ENCODE results near the gene EGFL6.
A peak's percentile ranks its signal among the peaks of the same experiment; 100 is the strongest.
"Not testable (repeated sequence)": the region's sequence is repeated elsewhere in the genome, so short reads cannot be mapped to it uniquely, and the experiment has no call there.

The EGFL6 gene

DNA sequence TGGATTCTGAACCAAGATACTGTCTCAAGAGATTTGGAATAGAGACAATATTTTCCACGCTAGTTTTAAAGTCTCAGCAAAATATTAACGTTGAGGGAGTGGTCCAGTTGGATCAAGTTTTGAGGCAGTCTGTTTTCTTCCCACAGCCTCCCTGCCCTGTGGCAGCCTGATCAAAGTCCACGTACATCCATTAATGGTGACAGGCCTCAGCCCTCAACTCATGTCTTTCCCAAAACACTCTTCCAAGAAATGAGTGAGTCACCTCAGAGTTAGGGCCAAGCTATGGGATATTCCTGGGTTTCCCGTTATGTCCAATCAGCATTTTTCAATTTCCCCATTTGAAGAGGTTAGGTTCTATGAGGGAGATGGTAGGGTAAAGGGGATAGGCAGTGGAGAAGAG is 28.5 kb downstream of the EGFL6 start:
- DNase-seq, result no peak

DNA sequence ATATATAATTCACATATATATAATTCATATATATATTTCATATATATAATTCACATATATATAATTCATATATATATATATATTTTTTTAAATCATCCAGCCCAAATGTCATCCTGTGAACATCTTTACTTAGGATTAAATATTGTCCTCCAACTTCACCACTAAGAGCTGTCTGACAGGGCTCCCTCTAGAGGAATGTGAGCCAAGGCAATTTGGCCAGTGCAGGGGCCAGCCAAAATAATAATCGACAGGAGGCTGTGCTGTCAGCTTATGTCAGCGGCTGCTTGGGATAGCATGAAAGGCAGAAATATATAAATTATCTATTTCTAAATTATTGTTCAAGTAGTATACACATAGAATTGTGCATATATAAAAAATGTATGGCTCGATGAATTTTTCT is 29.5 kb downstream of the EGFL6 start:
- DNase-seq, result no peak

DNA sequence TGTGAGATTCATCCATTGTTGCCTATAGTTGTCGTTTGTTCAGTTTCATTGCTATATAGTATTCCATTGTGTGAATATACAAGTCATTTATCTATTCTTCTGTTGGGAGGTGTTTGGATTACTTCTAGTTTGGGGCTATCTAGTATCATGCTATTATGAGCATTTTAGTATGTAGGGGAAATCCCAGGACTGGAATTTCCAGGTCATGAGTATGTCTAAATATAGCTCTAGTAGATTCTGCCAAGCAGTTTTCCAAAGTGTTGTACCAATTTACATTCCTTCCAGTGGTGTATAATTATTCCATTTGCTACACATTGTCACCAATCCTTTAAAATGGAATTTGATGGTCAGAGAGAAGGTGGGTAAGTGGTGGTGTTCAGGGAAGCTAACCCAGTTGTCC is 30.1 kb downstream of the EGFL6 start:
- DNase-seq, result no peak

DNA sequence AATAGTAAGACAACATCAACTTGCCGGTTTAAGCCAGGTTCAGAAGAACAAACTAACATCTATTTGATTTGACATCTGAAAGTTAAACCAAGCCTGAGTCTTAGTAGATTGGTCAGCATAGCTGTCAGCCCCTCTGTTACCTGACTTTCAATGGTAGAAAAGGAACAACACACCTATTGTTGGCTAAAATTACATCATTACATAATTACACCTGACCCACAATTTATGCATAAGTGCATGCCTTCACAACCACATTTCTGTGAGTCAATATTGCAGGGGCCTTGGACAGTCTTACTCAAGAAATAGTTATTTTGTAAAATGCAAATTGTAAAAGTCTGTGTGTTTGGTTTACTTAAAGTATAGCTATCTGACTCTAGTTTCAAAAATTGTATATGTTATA is 36.2 kb downstream of the EGFL6 start:
- no peak for DNase-seq

DNA sequence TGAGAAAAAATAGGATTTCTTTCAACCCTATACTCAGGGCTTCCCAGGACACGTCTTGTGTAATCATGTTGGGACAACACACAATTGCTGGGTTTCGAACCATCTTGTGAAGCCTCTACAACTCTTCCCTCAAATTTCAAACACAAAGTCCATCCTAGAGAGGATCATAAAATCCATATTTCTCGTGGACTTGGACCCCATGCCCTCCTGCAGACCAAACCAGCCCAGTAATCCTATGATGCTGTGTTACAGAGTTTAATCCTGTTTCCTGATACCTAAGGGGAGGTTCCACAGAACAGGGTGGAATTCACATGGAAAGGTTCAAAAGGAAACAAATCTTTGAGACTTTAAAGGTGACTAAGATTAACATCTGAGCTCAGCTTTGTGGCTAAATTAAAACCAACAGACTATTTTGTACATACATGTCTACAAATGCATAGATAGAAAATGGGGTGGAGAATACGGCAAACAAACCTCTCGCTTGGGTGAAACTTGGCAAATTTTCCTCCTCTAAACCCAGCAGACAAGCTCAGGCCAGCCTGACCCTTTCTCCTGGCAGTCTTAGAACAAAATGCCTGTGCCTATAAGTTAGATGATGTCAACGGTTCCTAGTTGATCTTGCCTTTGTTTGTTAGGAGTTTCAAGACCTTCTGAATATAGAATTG is 38.1 kb downstream of the EGFL6 start:
- DNase-seq, result no peak

DNA sequence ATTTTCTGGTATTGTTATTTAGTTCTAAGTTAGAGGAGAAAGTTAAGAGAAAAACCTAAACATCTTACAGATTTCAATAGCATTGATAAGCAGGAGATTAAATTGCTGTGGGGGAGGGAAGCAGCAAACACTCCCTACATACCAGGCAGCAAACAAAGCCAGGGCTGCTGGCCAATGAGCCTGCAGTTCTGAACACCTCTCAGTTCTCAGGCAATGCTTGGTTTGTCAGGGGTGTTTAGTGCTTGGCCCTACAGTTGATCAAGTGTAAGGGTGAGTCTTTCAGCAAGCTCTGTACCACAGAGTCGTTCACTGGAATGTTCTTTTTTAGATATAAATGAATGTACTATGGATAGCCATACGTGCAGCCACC is 38.6 kb downstream of the EGFL6 start:
- no peak for DNase-seq

DNA sequence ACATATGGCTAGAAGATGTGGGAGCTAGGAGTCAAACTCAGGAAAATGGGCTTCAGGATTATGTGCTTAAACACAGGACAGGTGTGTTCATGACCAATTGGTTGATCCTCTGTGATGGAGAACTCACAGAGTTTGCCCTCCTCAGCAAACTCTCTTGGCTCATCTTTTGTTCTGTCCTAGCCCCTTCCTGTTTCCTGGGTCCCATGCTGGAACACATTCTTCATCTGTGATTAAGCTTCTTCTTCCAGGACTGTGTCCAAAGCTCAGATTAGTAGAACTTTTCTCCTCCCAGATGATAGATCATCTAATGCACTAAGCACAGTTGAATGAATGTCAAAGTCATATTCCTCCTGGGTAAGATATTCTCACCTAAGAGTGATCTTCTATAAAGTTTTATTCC is 44.8 kb downstream of the EGFL6 start:
- no peak for DNase-seq

DNA sequence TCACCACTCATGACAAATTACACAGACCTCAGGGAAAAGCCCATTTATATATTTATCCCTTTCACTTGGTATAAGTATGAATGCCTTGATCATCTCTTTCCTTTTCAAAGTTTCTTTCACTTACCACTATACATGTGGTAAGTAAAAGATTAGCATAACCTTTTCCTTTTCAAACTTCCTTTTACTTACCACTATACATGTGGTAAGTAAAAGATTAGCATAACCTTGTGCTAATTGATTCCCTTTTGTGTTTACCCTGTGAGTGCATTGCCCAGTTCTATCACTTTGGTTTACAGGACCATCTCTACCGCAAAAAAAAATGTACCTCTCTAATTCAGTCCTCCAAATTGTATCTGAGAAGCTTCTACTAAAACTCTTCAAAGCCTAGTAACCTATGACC is 50.8 kb downstream of the EGFL6 start:
- DNase-seq, result no peak

DNA sequence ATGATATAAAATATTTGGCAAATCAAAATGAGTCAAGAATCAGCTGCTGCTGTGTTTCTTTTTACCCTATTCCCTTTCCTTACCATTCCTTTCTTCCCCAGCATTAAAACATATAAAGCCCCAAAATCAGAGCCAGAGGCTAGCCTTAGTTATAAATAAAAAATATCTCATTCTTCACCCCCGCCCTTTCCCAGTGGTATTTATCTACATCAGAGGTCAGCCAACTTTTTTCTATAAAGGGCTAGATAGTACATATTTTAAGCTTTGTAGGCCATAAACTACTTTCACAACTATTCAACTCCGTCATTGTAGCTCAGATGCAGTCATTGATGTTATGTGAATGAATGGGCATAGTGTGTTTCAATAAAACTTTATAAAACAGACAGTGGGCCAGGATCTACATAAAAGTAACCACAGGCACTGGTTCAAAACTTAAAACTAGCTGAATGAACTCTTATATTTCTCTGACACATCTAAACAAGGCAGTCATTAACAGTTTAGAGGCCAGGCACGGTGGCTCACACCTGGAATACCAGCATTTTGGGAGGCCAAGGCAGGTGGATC is 53.1 kb downstream of the EGFL6 start:
- no peak for DNase-seq

DNA sequence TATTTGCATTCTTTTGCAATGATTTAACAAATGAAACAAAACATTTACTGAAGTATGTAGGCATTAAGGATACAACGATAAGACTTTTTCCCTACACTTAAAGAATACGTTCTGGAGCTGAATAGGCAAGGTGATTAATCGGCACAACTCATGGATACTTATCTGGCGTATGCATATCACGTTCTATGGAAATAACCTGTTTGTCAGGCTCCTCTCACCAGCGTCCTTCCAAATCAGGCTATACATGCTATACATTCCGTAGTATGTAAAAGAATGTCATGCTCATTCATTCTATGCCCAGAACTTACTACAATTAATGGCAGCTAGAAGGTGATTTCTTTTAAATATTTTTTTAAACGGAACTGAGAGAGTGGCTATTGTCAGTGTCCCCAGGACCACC is 57.9 kb downstream of the EGFL6 start:
- DNase-seq, result no peak

DNA sequence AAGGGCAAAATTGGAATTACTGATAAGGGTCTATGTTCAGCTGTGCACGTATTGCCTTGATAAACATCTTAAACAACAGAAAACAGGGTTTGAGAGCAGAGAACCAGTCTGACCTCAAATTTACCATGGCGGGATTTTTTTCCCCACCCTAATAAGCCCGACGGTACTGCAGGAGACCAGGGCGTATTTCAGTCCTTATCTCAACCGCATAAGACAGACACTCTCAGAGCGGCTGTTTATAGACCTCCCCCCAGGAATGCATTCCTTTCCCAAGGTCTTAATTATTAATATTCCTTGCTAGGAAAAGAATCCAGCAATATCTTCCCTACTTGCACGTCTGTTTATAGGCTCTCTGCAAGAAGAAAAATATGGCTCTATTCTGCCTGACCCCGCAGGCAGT is 67.8 kb downstream of the EGFL6 start:
- DNase-seq, result not testable (repeated sequence)

DNA sequence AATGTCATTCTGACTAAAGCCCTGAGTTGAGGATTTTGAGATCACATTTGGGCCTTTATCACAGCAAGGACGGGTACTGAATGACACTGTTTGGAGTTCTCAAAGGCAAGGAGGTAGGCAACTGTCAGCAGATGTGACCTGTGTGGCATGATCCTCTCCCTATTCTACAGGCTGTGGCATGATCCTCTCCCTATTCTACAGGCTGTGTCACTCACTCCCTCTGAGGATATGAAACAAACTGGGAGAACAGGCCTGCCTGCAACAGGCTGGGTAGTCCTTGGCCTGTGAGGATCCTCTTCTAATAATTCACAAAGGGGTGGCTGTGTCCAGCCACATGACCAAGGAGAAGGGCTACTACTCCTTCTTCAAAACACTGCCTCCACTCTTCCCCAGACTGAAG is 68.6 kb downstream of the EGFL6 start:
- no peak for DNase-seq

DNA sequence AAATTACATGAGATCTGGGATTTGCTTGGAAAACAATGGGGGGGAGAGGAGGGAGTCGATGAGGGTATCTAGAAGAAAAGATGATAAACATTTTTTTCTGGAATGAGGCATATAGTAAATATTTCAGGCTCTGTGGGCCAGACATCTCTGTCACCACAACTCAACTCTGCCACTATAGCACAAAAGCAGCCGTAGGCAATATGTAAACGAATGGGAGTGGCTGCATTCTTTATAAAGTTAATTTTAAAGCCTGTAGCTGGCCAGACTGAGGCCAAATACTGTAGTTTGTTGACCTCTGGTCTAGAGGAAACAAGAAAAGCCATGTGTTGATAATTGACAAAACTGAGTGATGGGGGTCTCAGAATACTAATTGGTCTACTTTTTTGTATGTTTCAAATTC is 69.4 kb downstream of the EGFL6 start:
- no peak for DNase-seq

DNA sequence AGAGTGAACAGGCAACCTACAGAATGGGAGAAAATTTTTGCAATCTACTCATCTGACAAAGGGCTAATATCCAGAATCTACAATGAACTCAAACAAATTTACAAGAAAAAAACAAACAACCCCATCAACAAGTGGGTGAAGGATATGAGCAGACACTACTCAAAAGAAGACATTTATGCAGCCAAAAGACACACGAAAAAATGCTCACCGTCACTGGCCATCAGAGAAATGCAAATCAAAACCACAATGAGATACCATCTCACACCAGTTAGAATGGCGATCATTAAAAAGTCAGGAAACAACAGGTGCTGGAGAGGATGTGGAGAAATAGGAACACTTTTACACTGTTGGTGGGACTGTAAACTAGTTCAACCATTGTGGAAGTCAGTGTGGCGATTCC is 72.3 kb downstream of the EGFL6 start:
- DNase-seq, result not testable (repeated sequence)

DNA sequence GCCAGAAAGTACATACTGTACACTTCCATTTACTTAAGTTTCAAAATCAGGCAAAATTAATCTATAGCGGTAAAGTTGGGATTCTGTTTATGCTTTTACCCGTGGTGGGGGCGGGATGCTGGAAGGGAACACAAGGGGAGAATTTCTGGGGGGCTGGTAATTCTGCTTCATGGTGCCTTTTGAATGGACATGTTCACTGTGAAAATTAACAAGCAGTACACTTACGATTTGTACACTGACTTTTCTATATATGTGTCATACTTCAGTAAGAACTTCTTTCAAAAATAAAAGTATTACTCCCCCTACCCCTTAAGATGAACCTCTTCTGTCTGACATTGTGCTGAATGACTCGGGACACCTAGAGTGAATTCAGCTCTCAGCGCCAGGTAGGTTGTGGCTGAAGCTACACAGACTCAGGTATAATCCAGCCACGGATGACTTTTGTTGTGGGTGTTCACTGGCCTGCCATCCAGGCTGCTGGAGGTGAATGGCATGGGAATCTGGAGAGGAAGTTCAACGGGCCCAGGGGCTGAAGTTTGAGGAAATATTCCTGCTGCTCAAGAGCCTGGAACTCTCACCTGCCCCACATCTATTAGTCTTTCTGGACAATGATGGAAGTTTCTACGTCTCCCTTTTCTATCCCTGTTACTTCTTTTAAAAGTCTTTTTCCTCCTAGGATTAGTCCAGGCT is 76.2 kb downstream of the EGFL6 start:
- no peak for DNase-seq

DNA sequence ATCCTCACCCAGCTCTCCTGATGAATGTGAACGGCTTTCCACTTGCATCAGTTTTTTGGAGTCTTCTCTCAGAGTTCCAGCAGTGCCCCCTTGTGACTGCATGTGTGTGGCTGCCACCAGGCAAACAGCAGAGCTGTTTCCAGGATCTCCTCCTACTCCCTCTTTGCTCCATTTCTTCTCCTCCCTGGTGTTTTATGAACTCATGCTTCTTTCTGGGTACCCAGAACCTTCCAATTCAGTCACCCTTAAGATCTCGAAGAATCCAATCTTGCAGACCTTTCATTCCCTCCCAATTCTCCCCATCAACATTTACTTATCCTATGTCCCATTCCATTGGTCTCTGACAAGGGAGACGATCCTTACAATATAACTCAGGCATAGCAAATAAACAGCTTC is 76.8 kb downstream of the EGFL6 start:
- peak; percentile 63 for DNase-seq

DNA sequence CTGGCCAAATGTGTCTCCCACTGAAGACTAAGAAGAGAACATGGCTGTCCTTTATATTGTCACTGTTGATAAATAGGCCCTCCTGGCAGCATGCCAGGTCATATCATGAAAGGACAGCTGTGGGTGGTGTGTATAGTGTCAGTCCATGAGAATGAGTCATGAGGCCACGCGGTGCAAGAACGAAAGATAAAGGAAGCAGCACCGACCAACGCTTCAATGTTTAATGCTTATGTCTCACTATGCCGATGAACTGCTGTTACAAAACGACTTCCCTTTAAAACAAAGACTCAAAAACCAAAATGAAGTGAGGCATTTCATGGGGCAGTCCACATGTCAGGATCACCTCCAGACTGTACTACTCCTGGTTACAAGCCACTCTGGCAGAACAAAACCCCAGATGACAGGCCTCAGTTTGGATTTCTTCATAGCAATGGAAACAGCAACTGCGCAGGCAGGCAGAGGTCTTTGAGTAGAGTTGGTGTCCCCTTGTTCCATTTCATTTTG is 78.4 kb downstream of the EGFL6 start:
- peak; percentile 82 for DNase-seq

DNA sequence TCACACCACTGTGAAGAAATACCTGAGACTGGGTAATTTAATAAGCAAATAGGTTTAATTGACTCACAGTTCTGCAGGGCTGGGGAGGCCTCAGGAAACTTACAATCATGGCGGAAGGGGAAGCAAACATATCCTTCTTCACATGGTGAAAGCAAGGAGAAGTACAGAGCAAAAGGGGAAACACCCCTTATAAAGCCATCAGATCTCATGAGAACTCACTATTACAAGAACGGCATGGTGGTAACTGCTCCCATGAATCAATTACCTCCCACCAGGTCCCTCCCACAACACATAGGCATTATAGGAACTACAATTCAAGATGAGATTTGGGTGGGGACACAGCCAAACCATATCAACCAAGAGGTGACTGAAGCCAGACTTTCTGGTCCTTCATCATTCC is 78.9 kb downstream of the EGFL6 start:
- not testable (repeated sequence) for DNase-seq

DNA sequence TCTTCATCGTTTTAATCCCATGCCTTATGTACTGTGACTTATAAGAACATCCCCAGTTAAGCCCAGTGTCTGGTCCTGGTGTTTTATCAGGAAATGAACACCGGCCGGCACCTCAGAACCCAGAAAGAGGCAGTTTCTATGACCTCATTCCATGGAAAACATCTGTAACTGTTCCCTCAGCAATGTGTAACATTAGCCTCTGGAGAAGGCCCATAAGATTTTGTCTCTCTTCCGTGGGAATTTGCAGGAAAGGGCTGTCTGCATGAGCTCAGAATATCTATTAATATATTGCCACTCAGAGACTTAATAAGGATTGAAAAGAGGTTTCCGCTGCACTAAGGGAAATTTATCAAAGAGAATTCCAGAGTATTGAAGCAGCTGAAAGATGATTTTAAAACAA is 80.4 kb downstream of the EGFL6 start:
- DNase-seq, result no peak

DNA sequence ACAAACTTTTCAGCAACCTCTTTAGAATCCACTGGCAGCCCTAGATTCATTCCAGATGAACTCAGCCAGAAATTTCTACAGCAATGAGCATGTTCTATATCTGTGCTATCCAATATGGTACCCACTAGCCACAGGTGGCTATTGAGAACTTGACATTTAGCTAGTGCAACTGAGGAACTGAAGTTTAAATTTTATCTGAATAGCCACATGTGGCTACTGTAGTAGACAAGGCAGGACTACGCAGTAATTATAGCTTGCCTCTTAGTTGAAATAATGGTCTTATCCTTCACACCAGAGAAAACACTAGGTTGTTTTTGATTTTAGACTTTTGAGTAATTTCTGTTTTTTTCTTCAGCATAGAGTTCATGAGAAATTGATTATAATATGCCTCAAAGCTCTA is 80.9 kb downstream of the EGFL6 start:
- no peak for DNase-seq

DNA sequence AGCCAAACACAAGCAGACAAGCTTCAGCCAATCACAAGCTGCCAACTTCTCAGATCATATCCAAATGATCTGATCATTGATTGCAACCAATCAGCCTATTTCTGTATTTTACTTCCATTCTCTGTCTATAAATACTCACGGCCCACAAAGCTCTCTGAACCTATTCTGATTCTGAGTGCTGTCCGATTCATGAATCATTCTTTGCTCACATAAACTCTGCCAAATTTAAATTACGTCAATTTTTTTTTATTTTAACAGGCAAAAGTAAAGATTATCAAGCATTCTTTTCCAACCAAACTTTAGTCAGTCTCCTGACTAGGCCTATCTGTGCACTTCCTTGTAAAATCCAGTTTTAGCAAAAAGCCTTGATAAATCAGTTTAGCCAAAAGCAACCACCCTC is 81.7 kb downstream of the EGFL6 start:
- DNase-seq, result no peak

DNA sequence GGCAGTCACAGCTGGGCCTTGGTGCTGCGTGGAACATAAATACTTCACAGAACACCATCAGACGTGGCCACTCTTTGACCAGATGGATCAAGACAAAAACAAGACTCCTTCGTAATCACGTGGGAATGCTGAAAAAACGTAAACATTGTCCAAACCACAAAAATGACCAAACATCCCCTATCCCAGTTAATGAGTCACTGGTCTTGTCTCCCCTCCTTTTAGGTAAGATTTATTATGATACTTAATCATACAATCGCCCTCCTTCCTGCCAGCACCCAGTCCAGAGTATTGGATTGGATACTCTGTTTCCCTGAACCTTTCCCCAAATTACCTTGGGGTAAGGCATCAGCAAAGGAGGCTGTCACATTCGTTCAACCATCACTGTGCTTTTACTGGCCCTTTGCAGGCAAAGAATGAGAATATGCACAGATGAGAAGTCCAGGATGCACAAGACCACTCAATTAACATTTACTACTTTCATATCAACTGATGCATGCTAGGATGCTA is 82.9 kb downstream of the EGFL6 start:
- DNase-seq, result no peak

DNA sequence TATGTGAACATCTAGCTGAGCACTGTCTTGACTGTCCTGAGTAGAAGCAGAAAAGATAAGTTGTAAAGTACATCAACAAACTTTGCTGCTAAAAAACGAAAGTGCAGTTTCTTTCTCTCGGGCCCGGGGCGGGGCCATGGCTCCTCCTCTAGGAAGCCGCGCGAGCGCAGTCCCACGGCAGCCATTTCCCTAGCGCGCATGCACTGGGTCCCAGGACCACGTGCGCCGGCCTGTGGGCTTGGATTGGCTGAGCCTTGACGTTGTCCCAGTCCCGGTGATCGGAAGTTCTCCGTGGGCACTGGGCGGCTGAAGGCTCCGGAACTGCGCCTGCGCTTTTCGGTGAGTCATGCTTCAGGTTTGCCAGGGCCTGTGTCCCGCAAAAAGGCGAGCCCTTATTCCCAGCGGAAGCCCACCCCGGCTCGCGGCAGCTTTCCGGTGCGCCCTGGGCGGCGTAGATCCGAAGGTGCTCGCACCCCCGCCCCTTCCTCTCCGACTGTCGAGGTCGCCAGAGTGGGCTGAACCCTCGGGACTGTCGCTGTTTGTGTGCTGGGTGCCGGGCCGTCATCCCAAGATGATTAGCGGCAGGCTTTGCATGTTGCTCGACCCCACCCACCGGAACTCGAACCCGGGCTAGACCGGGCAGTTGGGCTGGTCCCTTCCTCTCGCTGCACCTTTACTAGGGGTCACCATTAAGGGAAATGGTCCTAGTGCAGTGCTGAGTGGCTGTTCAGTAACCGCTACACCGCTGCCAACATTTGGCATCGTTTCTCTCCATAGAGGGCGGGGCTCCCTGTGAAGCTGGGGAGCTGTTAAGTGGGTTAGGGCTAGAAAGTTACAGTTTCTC is 83.7 kb downstream of the EGFL6 start, which contains the start of gene TCEANC:
Gene TCEANC, plus strand, starts transcription at position 292 of the 844 bp plus-strand sequence. CDS start 9,368 bp downstream, outside the sequence.
- peak; percentile 96 for DNase-seq
